ENCODE data around the gene ZNF827. TPM values are rescaled to one million over a fixed set of nuclear protein-coding genes. Genes with fewer than 3 reads are reported as not detected.

The ZNF827 gene
- total RNA-seq, 1 experiment from 2014 or later: 22.4 TPM

DNA sequence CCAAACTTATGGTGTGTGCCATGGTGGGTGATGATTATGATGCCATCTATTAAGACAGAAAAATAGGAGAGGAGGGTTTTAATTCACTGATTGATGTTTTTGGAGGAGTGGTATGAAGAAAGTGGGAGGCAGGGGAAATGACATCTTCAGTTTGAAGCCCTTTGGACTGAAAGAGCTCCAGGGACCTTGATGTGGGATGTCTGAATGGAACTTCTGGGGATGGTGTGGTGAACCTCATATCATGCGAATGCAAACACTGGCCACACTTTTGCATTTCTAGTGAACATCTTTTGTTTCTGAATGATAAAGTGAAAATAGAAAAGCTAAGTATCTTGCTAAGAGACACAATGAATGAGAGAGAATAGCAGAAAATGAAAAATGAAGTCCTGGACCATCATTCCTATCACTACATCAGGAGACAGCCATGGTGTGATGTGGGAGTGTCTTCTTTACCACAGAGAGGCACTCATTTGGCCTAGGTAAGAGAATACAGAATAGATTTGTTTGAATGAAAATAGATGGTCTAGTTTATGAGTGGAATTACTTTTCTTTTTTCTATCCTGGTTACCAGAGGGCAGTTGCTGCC lies 123.5 kb downstream of the ZNF827 start:
- Histone ChIP-seq H3K27me3 (ENCODE audit: insufficient read depth, low read depth) (no peaks in the 10 kb centered on the region), H3K9me2 (ENCODE audit: insufficient read depth) (no peaks in the 10 kb centered on the region; the same call in 1 of the 2 replicates), H2AFZ (no peak overlapping the region), H3K4me1 (replicated peaks; ENCODE audit: insufficient read depth) (peaks cover 7% of the 10 kb centered on the region; the same call in 1 of the 2 replicates), H3F3A (ENCODE audit: insufficient read depth, low read depth) (peaks cover 19% of the 10 kb centered on the region), H3K4me2 (no peak overlapping the region), H3K79me2 (ENCODE audit: low read depth) (no peaks in the 10 kb centered on the region), H3K9me3 (ENCODE audit: insufficient read depth, low read depth) (peaks cover 15% of the 10 kb centered on the region; the same call in 1 of the 2 replicates), H4K20me1 (ENCODE audit: insufficient read depth) (no peaks in the 10 kb centered on the region), H3K27ac (no peak overlapping the region), H3K4me3 (no peak overlapping the region), H3K36me3 (ENCODE audit: low read depth) (peaks cover under 1% of the 10 kb centered on the region; the same call in 1 of the 2 replicates)
- no peak for DNase-seq
- intact Hi-C loops (cut with micrococcal nuclease; ENCODE audit: unreplicated experiment): no loop called here
- BruUV-seq (replicated peaks): no TSS peak
- ChIA-PET CTCF (no interaction called here), POLR2A (ENCODE audit: unreplicated experiment) (no interaction called here)
- no peak for TF ChIP-seq EZH2 (IDR thresholded peaks at IDR 0.05; ENCODE audit: low read depth)
- TF ChIP-seq CTCF (conservative IDR thresholded peaks at IDR 0.05): no peak

DNA sequence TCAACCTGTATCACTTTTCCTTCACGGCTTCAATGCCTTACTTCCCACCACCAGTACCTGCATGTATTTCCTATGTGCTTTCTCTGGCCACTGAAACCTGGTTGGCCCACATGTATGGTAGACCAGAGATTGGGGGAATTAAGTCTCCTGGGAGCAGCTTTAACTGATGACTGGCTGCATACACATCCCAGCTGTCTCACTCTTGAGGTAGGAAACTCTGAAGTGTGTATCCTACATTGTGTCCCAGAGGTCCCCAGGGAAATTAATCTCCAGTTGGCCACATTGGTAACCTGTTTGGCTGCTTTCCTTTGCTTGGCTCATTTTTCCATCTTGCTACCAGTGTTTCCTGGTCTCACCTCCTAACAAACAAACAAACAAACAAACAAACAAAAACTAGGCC lies 124.4 kb downstream of the ZNF827 start:
- ChIA-PET CTCF (no interaction called here), POLR2A (ENCODE audit: unreplicated experiment) (no interaction called here)
- peaks cover 22% of the 10 kb centered on the region; the same call in 1 of the 2 replicates for H3K9me3 ChIP-seq (ENCODE audit: insufficient read depth, low read depth)
- H3K27me3 ChIP-seq (ENCODE audit: insufficient read depth, low read depth): no peaks in the 10 kb centered on the region
- H3K4me3 ChIP-seq: no peak overlapping the region
- intact Hi-C loops (cut with micrococcal nuclease; ENCODE audit: unreplicated experiment): no loop called here
- H4K20me1 ChIP-seq (ENCODE audit: insufficient read depth): no peaks in the 10 kb centered on the region
- peak overlapping the region; percentile 34; the same call in 1 of the 2 replicates for H3K27ac ChIP-seq
- no peaks in the 10 kb centered on the region for H3K79me2 ChIP-seq (ENCODE audit: low read depth)
- peaks cover 24% of the 10 kb centered on the region for H3F3A ChIP-seq (ENCODE audit: insufficient read depth, low read depth)
- no peak for DNase-seq
- H3K4me2 ChIP-seq: no peak overlapping the region
- H2AFZ ChIP-seq: no peak overlapping the region
- TF ChIP-seq EZH2 (IDR thresholded peaks at IDR 0.05; ENCODE audit: low read depth) (no peak), CTCF (conservative IDR thresholded peaks at IDR 0.05) (no peak)
- H3K9me2 ChIP-seq (ENCODE audit: insufficient read depth): no peaks in the 10 kb centered on the region; the same call in 1 of the 2 replicates
- H3K4me1 ChIP-seq (replicated peaks; ENCODE audit: insufficient read depth): peaks cover 7% of the 10 kb centered on the region; the same call in 1 of the 2 replicates
- peaks cover 3% of the 10 kb centered on the region; the same call in 1 of the 2 replicates for H3K36me3 ChIP-seq (ENCODE audit: low read depth)
- BruUV-seq (replicated peaks): no TSS peak

DNA sequence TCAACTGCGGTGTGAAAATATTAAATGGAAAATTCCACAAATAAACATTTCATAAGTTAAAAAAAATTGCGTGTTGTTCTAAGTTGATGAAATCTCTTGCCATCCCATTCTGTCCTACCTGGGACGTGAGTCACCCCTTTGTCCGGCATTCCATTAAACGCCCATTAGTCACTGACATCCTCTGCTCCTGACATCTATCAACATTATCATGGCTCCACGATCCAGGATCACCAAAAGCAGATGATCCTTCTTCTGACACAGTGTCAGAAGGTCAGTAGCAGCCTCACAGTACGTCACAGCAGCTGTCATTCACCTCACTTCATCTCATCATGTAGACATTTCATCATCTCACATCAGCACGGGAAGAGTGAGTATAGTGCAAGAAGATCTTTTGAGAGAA lies 125.7 kb downstream of the ZNF827 start:
- no peaks in the 10 kb centered on the region for H4K20me1 ChIP-seq (ENCODE audit: insufficient read depth)
- no TSS peak for BruUV-seq (replicated peaks)
- TF ChIP-seq EZH2 (IDR thresholded peaks at IDR 0.05; ENCODE audit: low read depth): no peak
- no peak for TF ChIP-seq CTCF (conservative IDR thresholded peaks at IDR 0.05)
- intact Hi-C loops (cut with micrococcal nuclease; ENCODE audit: unreplicated experiment): loop anchor here (1.0 kb wide), 1 partner anchor 78 kb away; no protein-coding TSS in a partner anchor
- H2AFZ ChIP-seq: no peak overlapping the region
- peaks cover 33% of the 10 kb centered on the region for H3F3A ChIP-seq (ENCODE audit: insufficient read depth, low read depth)
- H3K4me2 ChIP-seq: peak overlapping the region; percentile 24; the same call in 1 of the 2 replicates
- H3K9me3 ChIP-seq (ENCODE audit: insufficient read depth, low read depth): peaks cover 25% of the 10 kb centered on the region; the same call in 1 of the 2 replicates
- no peaks in the 10 kb centered on the region for H3K27me3 ChIP-seq (ENCODE audit: insufficient read depth, low read depth)
- no peak overlapping the region for H3K4me3 ChIP-seq
- DNase-seq: peak; percentile 59 to 85
- H3K36me3 ChIP-seq (ENCODE audit: low read depth): peaks cover 3% of the 10 kb centered on the region; the same call in 1 of the 2 replicates
- H3K27ac ChIP-seq: peak overlapping the region; percentile 98
- ChIA-PET CTCF (no interaction called here), POLR2A (ENCODE audit: unreplicated experiment) (no interaction called here)
- H3K4me1 ChIP-seq (replicated peaks; ENCODE audit: insufficient read depth): peaks cover 17% of the 10 kb centered on the region
- H3K79me2 ChIP-seq (ENCODE audit: low read depth): no peaks in the 10 kb centered on the region
- H3K9me2 ChIP-seq (ENCODE audit: insufficient read depth): no peaks in the 10 kb centered on the region; the same call in 1 of the 2 replicates
